GM12878 (cell line): ENCODE data around the gene TNFRSF8. TPM values are rescaled to one million over a fixed set of nuclear protein-coding genes. Genes with fewer than 3 reads are reported as not detected.

Experiments used
- ATAC-seq: fragments of 200-7000 bp; cut with Tn5 transposase; 3 replicates; pipeline ENCODE4 v1.9.1; 2020; ENCODE audit warnings: mild to moderate bottlenecking, moderate library complexity
- BruUV-seq: library from RNA; stranded (reverse); fragments of 400-500 nt; replicated peaks from 2 replicates; lab custom pipeline; 2021; lab: Mats Ljungman, UMichigan
- CTCF ChIA-PET: fragments of 300-600 bp; sonication (Branson Sonifier 250); formaldehyde crosslinking; extraction: SDS; loops from one replicate; lab custom pipeline; 2021; ENCODE audit warnings: inconsistent platforms; lab: Yijun Ruan, JAX
- POLR2A ChIA-PET: fragments of 350-600 bp; formaldehyde crosslinking; extraction: SDS; loops from one replicate; lab custom pipeline; 2021; ENCODE audit warnings: inconsistent platforms; lab: Charles Lee
- RAD21 ChIA-PET: fragments of 300-600 bp; sonication (Branson Sonifier 250); formaldehyde crosslinking; loops from one replicate; lab custom pipeline; 2023; ENCODE audit warnings: antibody characterized with exemption; ENCODE audit not compliant: unreplicated experiment; lab: Charles Lee
- SMC1A ChIA-PET: fragments of 300-600 bp; sonication (Branson Sonifier 250); formaldehyde crosslinking; loops from one replicate; lab custom pipeline; 2023; ENCODE audit not compliant: unreplicated experiment, uncharacterized antibody; lab: Charles Lee
- DNase-seq: peaks from one replicate; pipeline ENCODE4 v3.0.0-alpha.2; 2011; ENCODE audit warnings: low read depth, low spot score
- FAIRE-seq: peaks from 3 replicates; lab custom pipeline; 2011; peaks lifted over from hg19 to GRCh38; lab: Jason Lieb, UNC
- H2AFZ ChIP-seq: 2 replicates; pipeline ENCODE4 v1.6.0; 2011; ENCODE audit warnings: low read depth, low read length, control low read depth; ENCODE audit not compliant: control insufficient read depth
- H3K27ac ChIP-seq: 2 replicates; pipeline ENCODE4 v1.5.1; 2011; ENCODE audit warnings: control low read depth; ENCODE audit not compliant: control insufficient read depth, insufficient read depth
- H3K27me3 ChIP-seq, 2 experiments: replicated peaks in 1 of 2; 2 replicates each; pipeline versions ENCODE4 v1.6.0 to v1.6.1; 2011; ENCODE audit warnings: low read length in 1 of 2; ENCODE audit not compliant: control insufficient read depth in 2 of 2, insufficient read depth in 2 of 2
- H3K36me3 ChIP-seq, 2 experiments: 2 replicates each; pipeline ENCODE4 v1.5.1; 2011; ENCODE audit warnings: low read length in 1 of 2; ENCODE audit not compliant: control insufficient read depth in 2 of 2, insufficient read depth in 2 of 2
- H3K4me1 ChIP-seq: 2 replicates; pipeline ENCODE4 v1.6.1; 2011; ENCODE audit warnings: mild to moderate bottlenecking, low read length, moderate library complexity, mixed read lengths; ENCODE audit not compliant: control insufficient read depth, insufficient read depth
- H3K4me2 ChIP-seq: 2 replicates; pipeline ENCODE4 v1.6.0; 2011; ENCODE audit warnings: control low read depth; ENCODE audit not compliant: control insufficient read depth, insufficient read depth
- H3K4me3 ChIP-seq: fragments of 200-600 bp; sonication (generic); 2 replicates; pipeline ENCODE4 v1.5.1; 2016
- H3K79me2 ChIP-seq: 2 replicates; pipeline ENCODE4 v1.6.0; 2011; ENCODE audit warnings: low read length; ENCODE audit not compliant: control insufficient read depth, insufficient read depth
- H3K9ac ChIP-seq: 2 replicates; pipeline ENCODE4 v1.8.0; 2011; ENCODE audit warnings: low read length, control low read depth, mixed read lengths; ENCODE audit not compliant: control insufficient read depth, insufficient read depth
- H3K9me3 ChIP-seq: replicated peaks from 3 replicates; pipeline ENCODE4 v1.5.1; 2011; ENCODE audit warnings: mild to moderate bottlenecking, low read length; ENCODE audit not compliant: control insufficient read depth, insufficient read depth
- H4K20me1 ChIP-seq: 2 replicates; pipeline ENCODE4 v1.6.0; 2011; ENCODE audit not compliant: control insufficient read depth, insufficient read depth
- ATF2 ChIP-seq: IDR thresholded peaks from 2 replicates; pipeline ENCODE4 v1.6.1; 2012; ENCODE audit warnings: low read length, inconsistent platforms
- E2F8 ChIP-seq: fragments of 450-650 bp; IDR thresholded peaks from 2 replicates; pipeline ENCODE4 v1.6.1; 2018; ENCODE audit warnings: mild to moderate bottlenecking, low read depth, moderate library complexity; ENCODE audit not compliant: partially characterized antibody
- HDAC2 ChIP-seq: fragments of 200-600 bp; sonication (generic); IDR thresholded peaks from 2 replicates; pipeline ENCODE4 v1.6.1; 2017
- STAT3 ChIP-seq: IDR thresholded peaks from 2 replicates; pipeline ENCODE4 v1.6.1; 2011; ENCODE audit warnings: low read depth, low read length, improper control_type of control experiment
- USF1 ChIP-seq: IDR thresholded peaks from 2 replicates; pipeline ENCODE4 v1.6.1; 2011; ENCODE audit warnings: borderline replicate concordance, low read depth, mild to moderate bottlenecking, moderate library complexity, mixed read lengths, low read length; ENCODE audit not compliant: insufficient read depth; ENCODE audit errors: extremely low read length
- ZNF207 ChIP-seq: fragments of 450-650 bp; IDR thresholded peaks from 2 replicates; pipeline ENCODE4 v1.6.1; 2014; ENCODE audit warnings: antibody characterized with exemption, mild to moderate bottlenecking, borderline replicate concordance
- WGBS: methylation state at CpG from one replicate; pipeline ENCODE4 v1.1.6; 2016; ENCODE audit warnings: low lambda C conversion rate; ENCODE audit not compliant: insufficient replicate concordance, insufficient coverage; ENCODE audit errors: missing lambda C conversion rate; 5-methylcytosine and 5-hydroxymethylcytosine counted together
- in situ Hi-C: fragments of 300-500 bp; cut with MboI; formaldehyde crosslinking; loops from 9 replicates; pipeline ENCODE4 v1.14.3; 2018; ENCODE audit warnings: mixed read lengths
- intact Hi-C: fragments of 100-400 bp; cut with micrococcal nuclease; formaldehyde crosslinking; loops from one replicate; pipeline ENCODE4 v1.14.2; 2022; ENCODE audit not compliant: unreplicated experiment
- microRNA-seq: library from miRNA; unstranded; fragments of <30 nt; microRNA quantifications from one replicate; pipeline ENCODE4, GENCODE V29; 2018
- polyA plus RNA-seq, 11 experiments: library from polyadenylated mRNA; depleted of rRNA in 4 of 11; unstranded in 6 of 11; stranded (reverse) in 5 of 11; fragments of >200 nt; fragmentation: Nextera tagmentation in 4 of 11; fragmentation: Illumina TruSeq in 1 of 11; extraction: Ambion mirVana in 4 of 11; extraction: Trizol in 1 of 11; gene quantifications; 1 replicate in 1 of 11; 2 replicates in 10 of 11; pipeline versions ENCODE4 v1.2.1 to v1.2.3, GENCODE V29; 2011 to 2016; ENCODE audit warnings: inconsistent platforms in 2 of 11, missing spikeins in 2 of 11, low read depth in 1 of 11
- small RNA-seq: library from RNA; depleted of rRNA; stranded (forward); fragments of <200 nt; gene quantifications from one replicate; pipeline ENCODE3, GENCODE V24; 2014
- total RNA-seq, 4 experiments: library from RNA; depleted of rRNA in 3 of 4; stranded (reverse); fragments of >200 nt in 3 of 4; fragmentation: Illumina TruSeq in 1 of 4; extraction: Trizol in 1 of 4; gene quantifications; 2 replicates each; pipeline versions ENCODE4 v1.2.1 to v1.2.3, GENCODE V29; 2013 to 2021

The TNFRSF8 gene
- total and polyA plus RNA-seq, 10 of the 15 experiments (the other 5 are each of a cell fraction or from before 2014, with no cell fraction given): 9.8 to 114 (median 58.8) TPM

GRCh38 chr1:12189328-12189682, 126.2 kb downstream of the TNFRSF8 start (continued):
- TF ChIP-seq E2F8 (no peak), ATF2 (no peak), STAT3 (no peak), ZNF207 (no peak)

- SMC1A ChIA-PET: interaction anchor here (0.7 to 1.3 kb wide), 2 partner anchors 10 to 20 kb away, joined by 3 to 4 read pairs; no protein-coding TSS in a partner anchor
- Histone ChIP-seq H3K36me3 (peaks cover 18 to 29% of the 10 kb centered on the region in 2 experiments; a peak in 3 of 4 replicates), H3K9ac (no peak overlapping the region), H3K27me3 (no peaks in the 10 kb centered on the region), H3K4me2 (no peak overlapping the region), H3K27ac (no peak overlapping the region), H3K4me1 (peaks cover 3% of the 10 kb centered on the region; the same call in 1 of the 2 replicates), H3K4me3 (no peak overlapping the region), H3K79me2 (peaks cover 14% of the 10 kb centered on the region), H4K20me1 (peaks cover under 1% of the 10 kb centered on the region; the same call in 1 of the 2 replicates), H2AFZ (no peak overlapping the region), H3K9me3 (no peaks in the 10 kb centered on the region)
- DNase-seq: no peak
- RAD21 ChIA-PET: no interaction called here
- no peak for FAIRE-seq
- POLR2A ChIA-PET: no interaction called here
- in situ Hi-C loops (no loop called here), intact Hi-C loops (no loop called here)
- BruUV-seq: no TSS peak
- TF ChIP-seq USF1 (peak; percentile 6), HDAC2 (no peak)
- no peak for ATAC-seq
- 93% methylated on average over 43 of the region's 58 CpGs for WGBS
- CTCF ChIA-PET: no interaction called here
Observed at GRCh38 chr1:12191242-12192032, 128.3 kb downstream of the TNFRSF8 start.

Small RNA genes lying within 50 kb of the gene (microRNA-seq; reads per million reads assigned to microRNA genes)
- gene MIR4632 (0.94 reads per million), gene MIR6729 (1.9 reads per million, percentile 3 among the genes with 10 or more reads in this experiment), gene MIR7846 (20.3 reads per million, percentile 55 among the genes with 10 or more reads in this experiment)

Small RNA genes lying within 50 kb of the gene (small RNA-seq; reads per million reads assigned to genes)
- not detected for gene AL096840.1
- gene MIR4632: not detected
- 0.27 reads per million for gene MIR6729
- gene RF00019: not detected
- not detected for gene RN7SL649P
- gene RNU6-777P: not detected
- gene RPL23AP89: not detected

Other genes starting within 250 kb of the TNFRSF8 start
Only the 7 nearest of the 8 such genes appear.
- not detected in 2 replicates for gene NPPB, start 204.4 kb upstream of the TNFRSF8 start, total RNA-seq (2014; rRNA removed)
- not detected in 2 replicates for gene NPPB, start 204.4 kb upstream of the TNFRSF8 start, total RNA-seq (2014; rRNA removed; fragmentation: Illumina TruSeq; extraction: Trizol)
- gene NPPB, start 204.4 kb upstream of the TNFRSF8 start, total RNA-seq (2021): not detected in 2 replicates
- not detected in 2 replicates for gene NPPB, start 204.4 kb upstream of the TNFRSF8 start, polyA plus RNA-seq (2011; rRNA removed)
- gene NPPB, start 204.4 kb upstream of the TNFRSF8 start, polyA plus RNA-seq (2014; fragmentation: Illumina TruSeq; extraction: Trizol): not detected in 2 replicates
- gene NPPB, start 204.4 kb upstream of the TNFRSF8 start, polyA plus RNA-seq (2014; fragmentation: Nextera tagmentation; extraction: Ambion mirVana): not detected
- gene NPPB, start 204.4 kb upstream of the TNFRSF8 start, polyA plus RNA-seq (2014; rRNA removed): not detected in 2 replicates
- gene NPPB, start 204.4 kb upstream of the TNFRSF8 start, polyA plus RNA-seq (2016; fragmentation: Nextera tagmentation; extraction: Ambion mirVana): not detected
- 40.4 and 46.5 TPM in 2 replicates for gene KIAA2013, start 136.9 kb upstream of the TNFRSF8 start, total RNA-seq (2014; rRNA removed)
- gene KIAA2013, start 136.9 kb upstream of the TNFRSF8 start, total RNA-seq (2014; rRNA removed; fragmentation: Illumina TruSeq; extraction: Trizol): 12.8 and 15.3 TPM in 2 replicates
- gene KIAA2013, start 136.9 kb upstream of the TNFRSF8 start, total RNA-seq (2021): 42.4 and 43.2 TPM in 2 replicates
- 22.3 and 36.7 TPM in 2 replicates for gene KIAA2013, start 136.9 kb upstream of the TNFRSF8 start, polyA plus RNA-seq (2011; rRNA removed)
- 4.3 and 13.1 TPM in 2 replicates for gene KIAA2013, start 136.9 kb upstream of the TNFRSF8 start, polyA plus RNA-seq (2014; fragmentation: Illumina TruSeq; extraction: Trizol)
- 1 to 10 TPM; 1.9 to 5.0 TPM for gene KIAA2013, start 136.9 kb upstream of the TNFRSF8 start, polyA plus RNA-seq (2014; fragmentation: Nextera tagmentation; extraction: Ambion mirVana)
- gene KIAA2013, start 136.9 kb upstream of the TNFRSF8 start, polyA plus RNA-seq (2014; rRNA removed): 44.9 and 46.5 TPM in 2 replicates
- 1 to 10 TPM; 5.3 to 6.6 TPM for gene KIAA2013, start 136.9 kb upstream of the TNFRSF8 start, polyA plus RNA-seq (2016; fragmentation: Nextera tagmentation; extraction: Ambion mirVana)
- gene PLOD1, start 128.6 kb upstream of the TNFRSF8 start, total RNA-seq (2014; rRNA removed): 30.8 and 35.9 TPM in 2 replicates
- gene PLOD1, start 128.6 kb upstream of the TNFRSF8 start, total RNA-seq (2014; rRNA removed; fragmentation: Illumina TruSeq; extraction: Trizol): 19.9 and 20.3 TPM in 2 replicates
- gene PLOD1, start 128.6 kb upstream of the TNFRSF8 start, total RNA-seq (2021): 41.2 and 42.6 TPM in 2 replicates
- 15.5 and 33.5 TPM in 2 replicates for gene PLOD1, start 128.6 kb upstream of the TNFRSF8 start, polyA plus RNA-seq (2011; rRNA removed)
- gene PLOD1, start 128.6 kb upstream of the TNFRSF8 start, polyA plus RNA-seq (2014; fragmentation: Illumina TruSeq; extraction: Trizol): 13.8 and 23.9 TPM in 2 replicates
- 10 to 100 TPM; 10.6 to 11.5 TPM for gene PLOD1, start 128.6 kb upstream of the TNFRSF8 start, polyA plus RNA-seq (2014; fragmentation: Nextera tagmentation; extraction: Ambion mirVana)
- gene PLOD1, start 128.6 kb upstream of the TNFRSF8 start, polyA plus RNA-seq (2014; rRNA removed): 25.7 and 33.2 TPM in 2 replicates
- gene PLOD1, start 128.6 kb upstream of the TNFRSF8 start, polyA plus RNA-seq (2016; fragmentation: Nextera tagmentation; extraction: Ambion mirVana): 10 to 100 TPM; 32.9 to 37.3 TPM
- 46.1 and 46.2 TPM in 2 replicates for gene MFN2, start 82.9 kb upstream of the TNFRSF8 start, total RNA-seq (2014; rRNA removed)
- 27.5 and 28.7 TPM in 2 replicates for gene MFN2, start 82.9 kb upstream of the TNFRSF8 start, total RNA-seq (2014; rRNA removed; fragmentation: Illumina TruSeq; extraction: Trizol)
- gene MFN2, start 82.9 kb upstream of the TNFRSF8 start, total RNA-seq (2021): 59.6 and 59.8 TPM in 2 replicates
- gene MFN2, start 82.9 kb upstream of the TNFRSF8 start, polyA plus RNA-seq (2011; rRNA removed): 29.8 and 50.0 TPM in 2 replicates
- 44.0 and 50.1 TPM in 2 replicates for gene MFN2, start 82.9 kb upstream of the TNFRSF8 start, polyA plus RNA-seq (2014; fragmentation: Illumina TruSeq; extraction: Trizol)
- 1 to 10 TPM; 5.3 to 6.4 TPM for gene MFN2, start 82.9 kb upstream of the TNFRSF8 start, polyA plus RNA-seq (2014; fragmentation: Nextera tagmentation; extraction: Ambion mirVana)
- gene MFN2, start 82.9 kb upstream of the TNFRSF8 start, polyA plus RNA-seq (2014; rRNA removed): 41.7 and 43.1 TPM in 2 replicates
- 10 to 100 TPM; 59.9 to 64.4 TPM for gene MFN2, start 82.9 kb upstream of the TNFRSF8 start, polyA plus RNA-seq (2016; fragmentation: Nextera tagmentation; extraction: Ambion mirVana)
- 68.8 and 71.3 TPM in 2 replicates for gene MIIP, start 43.8 kb upstream of the TNFRSF8 start, total RNA-seq (2014; rRNA removed)
- 16.6 and 17.1 TPM in 2 replicates for gene MIIP, start 43.8 kb upstream of the TNFRSF8 start, total RNA-seq (2014; rRNA removed; fragmentation: Illumina TruSeq; extraction: Trizol)
- 56.2 and 57.2 TPM in 2 replicates for gene MIIP, start 43.8 kb upstream of the TNFRSF8 start, total RNA-seq (2021)
- gene MIIP, start 43.8 kb upstream of the TNFRSF8 start, polyA plus RNA-seq (2011; rRNA removed): 8.8 and 21.5 TPM in 2 replicates
- 5.4 and 11.6 TPM in 2 replicates for gene MIIP, start 43.8 kb upstream of the TNFRSF8 start, polyA plus RNA-seq (2014; fragmentation: Illumina TruSeq; extraction: Trizol)
- 1 to 10 TPM in 1 of 2 experiments, under 1 TPM in 1; 0.84 to 5.1 TPM for gene MIIP, start 43.8 kb upstream of the TNFRSF8 start, polyA plus RNA-seq (2014; fragmentation: Nextera tagmentation; extraction: Ambion mirVana)
- 65.2 and 70.6 TPM in 2 replicates for gene MIIP, start 43.8 kb upstream of the TNFRSF8 start, polyA plus RNA-seq (2014; rRNA removed)
- 10 to 100 TPM; 82.3 to 95.7 TPM for gene MIIP, start 43.8 kb upstream of the TNFRSF8 start, polyA plus RNA-seq (2016; fragmentation: Nextera tagmentation; extraction: Ambion mirVana)
- gene TNFRSF1B, start 103.7 kb downstream of the TNFRSF8 start, total RNA-seq (2014; rRNA removed): 33.0 and 39.9 TPM in 2 replicates
- 22.4 and 24.4 TPM in 2 replicates for gene TNFRSF1B, start 103.7 kb downstream of the TNFRSF8 start, total RNA-seq (2014; rRNA removed; fragmentation: Illumina TruSeq; extraction: Trizol)
- 78.8 and 87.2 TPM in 2 replicates for gene TNFRSF1B, start 103.7 kb downstream of the TNFRSF8 start, total RNA-seq (2021)
- 35.0 and 66.4 TPM in 2 replicates for gene TNFRSF1B, start 103.7 kb downstream of the TNFRSF8 start, polyA plus RNA-seq (2011; rRNA removed)
- gene TNFRSF1B, start 103.7 kb downstream of the TNFRSF8 start, polyA plus RNA-seq (2014; fragmentation: Illumina TruSeq; extraction: Trizol): 15.0 and 32.4 TPM in 2 replicates
- 10 to 100 TPM; 10.1 to 11.6 TPM for gene TNFRSF1B, start 103.7 kb downstream of the TNFRSF8 start, polyA plus RNA-seq (2014; fragmentation: Nextera tagmentation; extraction: Ambion mirVana)
- 47.3 and 53.1 TPM in 2 replicates for gene TNFRSF1B, start 103.7 kb downstream of the TNFRSF8 start, polyA plus RNA-seq (2014; rRNA removed)
- 10 to 100 TPM; 34.8 to 47.5 TPM for gene TNFRSF1B, start 103.7 kb downstream of the TNFRSF8 start, polyA plus RNA-seq (2016; fragmentation: Nextera tagmentation; extraction: Ambion mirVana)
- 9.3 and 10.4 TPM in 2 replicates for gene VPS13D, start 166.7 kb downstream of the TNFRSF8 start, total RNA-seq (2014; rRNA removed)
- 12.2 and 12.9 TPM in 2 replicates for gene VPS13D, start 166.7 kb downstream of the TNFRSF8 start, total RNA-seq (2014; rRNA removed; fragmentation: Illumina TruSeq; extraction: Trizol)
- 14.5 and 16.9 TPM in 2 replicates for gene VPS13D, start 166.7 kb downstream of the TNFRSF8 start, total RNA-seq (2021)
- 8.9 and 12.2 TPM in 2 replicates for gene VPS13D, start 166.7 kb downstream of the TNFRSF8 start, polyA plus RNA-seq (2011; rRNA removed)
- gene VPS13D, start 166.7 kb downstream of the TNFRSF8 start, polyA plus RNA-seq (2014; fragmentation: Illumina TruSeq; extraction: Trizol): 10.0 TPM in 2 replicates
- gene VPS13D, start 166.7 kb downstream of the TNFRSF8 start, polyA plus RNA-seq (2014; fragmentation: Nextera tagmentation; extraction: Ambion mirVana): 1 to 10 TPM; 1.4 to 1.7 TPM
- 7.7 and 11.8 TPM in 2 replicates for gene VPS13D, start 166.7 kb downstream of the TNFRSF8 start, polyA plus RNA-seq (2014; rRNA removed)
- gene VPS13D, start 166.7 kb downstream of the TNFRSF8 start, polyA plus RNA-seq (2016; fragmentation: Nextera tagmentation; extraction: Ambion mirVana): 1 to 10 TPM; 4.4 to 4.9 TPM